ENCODE results near the gene MLC1. TPM values are rescaled to one million over a fixed set of nuclear protein-coding genes. Genes with fewer than 3 reads are reported as not detected.

Gene MLC1
- polyA plus RNA-seq (ENCODE audit: insufficient read length) = 1.2 TPM

DNA sequence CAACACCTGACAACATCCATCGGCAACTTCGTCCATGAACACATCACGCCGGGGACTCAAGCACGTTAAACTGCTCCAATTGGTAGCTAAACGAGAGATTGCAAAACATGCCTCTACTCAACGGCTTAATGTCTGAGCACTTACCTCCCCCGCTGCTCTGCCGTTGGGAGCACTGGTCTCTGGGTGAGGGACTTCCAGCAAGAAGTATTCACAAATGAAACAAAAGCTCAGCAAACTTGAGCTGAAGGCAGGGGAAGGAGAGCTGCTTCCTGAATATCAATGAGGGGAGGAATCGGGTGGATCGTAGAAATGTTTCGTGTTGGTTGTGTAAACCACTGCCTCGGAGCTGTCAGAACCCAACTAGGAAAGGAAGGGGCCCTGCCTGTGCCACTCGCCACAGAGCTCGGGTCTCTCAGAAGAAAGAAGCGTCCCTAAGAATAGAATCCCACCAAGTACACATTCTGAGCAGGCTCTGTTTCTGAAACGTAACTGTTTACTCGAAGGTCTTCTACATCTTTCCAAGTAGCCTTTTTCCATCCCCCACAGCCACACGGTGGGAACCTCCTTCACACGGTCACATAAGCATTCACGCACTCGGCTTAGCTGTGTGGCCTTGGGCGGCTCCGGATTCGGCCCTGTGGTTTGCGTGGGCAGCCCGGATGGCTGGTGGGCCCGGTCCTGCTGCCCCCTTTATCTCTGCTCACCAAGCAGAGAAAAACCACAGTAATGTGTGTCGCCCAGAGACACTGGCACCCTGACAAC, at the start of gene MLC1:
Gene MLC1, minus strand, starts transcription at position 216 of the 762 bp plus-strand sequence. CDS start 524 bp downstream, outside the sequence.
- no peak for DNase-seq (ENCODE audit: low read depth)

DNA sequence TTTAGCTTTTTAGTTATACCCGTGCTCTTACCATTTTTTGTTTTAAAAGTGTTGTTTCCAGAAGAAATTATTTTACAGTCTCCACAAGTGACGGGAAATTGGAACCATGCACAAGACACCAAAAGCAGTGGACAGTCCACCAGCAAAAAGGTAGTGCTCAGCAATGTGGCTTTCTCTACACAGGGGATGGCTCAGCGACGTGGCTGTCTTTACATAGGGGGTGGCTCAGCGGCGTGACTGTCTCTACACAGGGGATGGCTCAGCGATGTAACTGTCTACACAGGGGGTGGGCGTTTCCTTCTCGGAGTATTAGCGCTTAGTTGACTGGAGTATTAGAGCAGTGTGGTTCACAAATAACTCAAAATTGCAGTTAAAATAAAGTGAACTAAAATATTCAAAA, 49.3 kb upstream of the MLC1 start:
- no peak for DNase-seq (ENCODE audit: low read depth)

DNA sequence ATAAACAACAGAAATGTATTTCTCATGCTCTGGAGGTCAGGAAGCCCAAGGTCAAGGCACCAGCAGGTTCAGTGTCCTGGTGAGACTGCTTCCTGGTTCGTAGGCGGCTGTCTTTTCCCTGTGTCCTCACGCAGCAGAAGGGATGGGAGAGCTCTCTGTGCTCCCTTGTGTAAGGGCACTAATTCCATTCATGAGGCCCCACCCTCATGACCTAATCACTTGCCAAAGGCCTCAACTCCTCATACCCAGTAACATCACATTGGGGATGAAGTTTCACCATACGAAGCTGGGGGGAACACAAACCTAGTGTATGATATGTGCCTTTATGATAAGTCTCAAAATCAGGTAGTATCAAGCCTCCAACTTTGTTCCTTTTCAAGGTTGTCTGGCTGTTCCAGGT, 46.7 kb upstream of the MLC1 start:
- no peak for DNase-seq (ENCODE audit: low read depth)

DNA sequence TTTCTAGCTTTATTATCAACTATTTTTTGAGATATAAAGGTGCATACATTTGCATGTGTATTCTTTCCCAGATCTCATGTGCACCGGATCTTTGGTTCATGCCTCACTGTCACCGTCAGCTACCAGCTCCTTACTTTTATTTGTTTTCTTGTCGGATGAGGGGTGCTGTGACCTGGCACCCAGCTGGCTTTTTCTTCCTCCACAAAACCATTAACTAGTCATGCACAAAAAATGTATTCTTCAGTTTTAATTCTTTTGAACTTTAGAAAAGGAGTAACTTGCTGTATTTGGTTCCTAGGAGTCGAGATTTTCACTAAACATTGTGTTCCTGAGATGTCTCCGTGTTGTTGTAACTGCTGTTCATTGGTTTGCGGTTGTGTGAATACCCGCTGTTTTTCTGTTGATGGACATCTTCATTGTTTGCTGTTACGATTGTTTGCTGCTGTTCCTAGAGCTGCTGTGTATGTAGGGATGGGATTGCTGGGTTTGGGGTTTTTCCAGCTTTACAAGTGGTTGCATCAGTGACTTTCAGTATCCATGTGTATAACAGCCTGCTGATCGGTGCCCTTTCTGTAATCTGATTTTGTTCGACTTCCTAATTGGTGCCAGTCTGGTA, 44.0 kb upstream of the MLC1 start:
- DNase-seq (ENCODE audit: low read depth) = no peak

DNA sequence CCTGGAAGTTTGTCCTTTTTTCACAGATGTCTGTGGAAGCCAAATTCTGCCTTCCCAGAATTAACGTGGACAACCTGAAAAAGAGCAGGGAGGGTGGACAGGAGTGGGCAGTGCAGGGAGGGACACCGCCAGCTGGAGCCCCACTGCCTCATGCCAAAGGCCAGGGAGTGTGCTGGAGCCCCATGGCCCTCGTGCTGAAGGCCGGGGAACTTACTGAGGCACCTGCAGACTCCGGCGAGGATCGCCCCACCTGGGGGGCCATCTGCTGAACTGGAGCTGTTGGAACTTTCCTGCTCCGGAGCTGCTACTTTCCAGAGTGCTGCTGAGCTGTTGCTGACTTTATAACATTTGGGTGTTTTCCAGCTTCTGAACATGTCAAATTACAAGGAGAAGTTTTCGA, 39.8 kb upstream of the MLC1 start:
- no peak for DNase-seq (ENCODE audit: low read depth)

DNA sequence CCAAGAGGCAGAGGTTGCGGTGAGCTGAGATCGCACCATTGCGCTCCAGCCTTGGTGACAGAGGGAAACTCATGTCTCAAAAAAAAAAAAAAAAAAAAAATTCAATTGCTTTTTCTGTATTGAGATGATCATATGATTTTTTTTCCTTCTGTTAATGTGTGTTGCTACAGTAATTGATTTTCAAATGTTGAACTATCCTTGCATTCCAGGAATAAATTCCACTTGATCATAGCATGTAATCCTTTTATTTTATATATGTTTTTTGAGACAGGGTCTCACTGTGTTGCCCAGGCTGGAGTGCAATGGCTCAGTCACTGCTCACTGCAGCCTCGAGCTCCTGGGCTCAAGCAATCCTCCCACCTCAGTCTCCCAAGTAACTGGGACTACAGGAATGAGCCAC, 37.9 kb upstream of the MLC1 start:
- DNase-seq (ENCODE audit: low read depth) = no peak

DNA sequence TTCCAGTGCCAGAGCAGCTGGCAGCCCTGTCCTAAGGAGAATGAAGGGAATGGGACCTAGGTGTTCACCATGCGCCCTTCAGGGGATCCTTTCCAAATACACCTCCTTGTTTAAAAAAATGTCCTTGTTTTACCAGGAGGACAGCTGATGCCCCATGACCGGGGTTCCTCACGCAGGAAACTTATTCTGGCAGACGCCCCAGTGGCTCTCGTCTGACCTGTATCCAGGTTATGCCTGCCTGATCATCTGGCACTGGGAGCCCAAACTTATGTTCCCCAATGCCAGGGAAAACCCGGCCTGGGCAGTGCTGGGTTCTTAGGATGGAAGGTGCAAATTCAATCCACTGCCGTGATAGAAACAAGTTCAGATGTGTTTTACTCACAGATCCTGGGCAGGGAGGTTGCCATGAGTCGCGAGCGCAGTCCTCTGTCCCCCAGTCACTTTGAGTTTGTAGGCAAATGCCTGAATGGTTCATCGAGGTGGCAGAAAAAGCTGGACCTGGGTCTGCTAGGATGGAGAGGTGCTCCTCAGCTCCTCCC, 36.0 kb upstream of the MLC1 start:
- no peak for DNase-seq (ENCODE audit: low read depth)

DNA sequence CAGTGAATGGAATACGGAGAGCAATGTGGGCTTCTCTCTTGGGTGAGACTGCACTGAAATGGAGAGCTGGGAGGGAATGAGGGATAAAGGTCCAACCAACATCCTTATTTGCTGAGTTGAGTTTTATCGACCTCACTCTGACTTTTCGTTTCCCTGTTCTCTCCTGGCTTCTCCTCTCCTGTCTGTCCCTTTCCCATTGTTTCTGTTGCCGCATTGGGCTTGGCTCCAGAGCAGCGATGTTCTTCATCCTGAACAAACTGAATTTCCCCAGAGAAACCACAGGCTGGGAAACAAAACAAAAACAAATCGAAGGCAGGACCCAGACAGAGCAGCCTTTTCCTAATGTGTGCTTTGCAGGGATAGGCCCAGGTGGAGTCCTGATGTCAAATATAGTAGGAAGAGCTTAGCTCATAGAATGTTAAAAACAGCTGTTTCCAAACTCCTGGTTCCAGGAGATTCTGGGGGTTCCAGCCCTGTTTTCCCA, 34.6 kb upstream of the MLC1 start:
- no peak for DNase-seq (ENCODE audit: low read depth)

DNA sequence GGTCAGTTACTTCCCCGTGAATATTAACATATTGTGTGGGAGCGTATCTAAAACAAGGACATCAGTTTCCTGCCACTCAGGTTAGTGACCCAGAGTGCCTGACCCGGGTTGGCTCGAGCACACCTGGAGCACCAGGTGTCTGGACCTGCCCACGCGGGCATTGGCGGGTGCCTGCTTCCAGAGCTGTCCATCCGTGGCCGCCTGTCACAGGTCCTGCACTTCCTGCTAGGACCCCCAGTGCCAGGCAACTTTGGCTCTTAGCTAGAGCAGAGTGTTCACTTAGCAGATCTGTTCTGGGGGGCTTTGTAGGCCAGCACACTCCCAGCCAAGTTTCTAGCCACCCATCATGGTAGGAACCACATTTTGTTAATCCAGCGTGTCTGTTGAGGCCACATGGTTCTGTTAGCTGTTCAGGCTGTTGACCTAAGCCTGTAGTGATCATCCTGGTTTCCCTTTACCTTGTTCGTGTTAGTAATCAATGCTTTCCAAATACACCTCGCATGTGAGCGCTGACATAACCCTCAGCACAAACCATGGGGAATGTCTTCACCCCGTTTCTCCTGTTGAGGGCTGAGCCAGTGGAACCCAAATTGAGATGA, 34.0 kb upstream of the MLC1 start:
- DNase-seq (ENCODE audit: low read depth) = no peak

DNA sequence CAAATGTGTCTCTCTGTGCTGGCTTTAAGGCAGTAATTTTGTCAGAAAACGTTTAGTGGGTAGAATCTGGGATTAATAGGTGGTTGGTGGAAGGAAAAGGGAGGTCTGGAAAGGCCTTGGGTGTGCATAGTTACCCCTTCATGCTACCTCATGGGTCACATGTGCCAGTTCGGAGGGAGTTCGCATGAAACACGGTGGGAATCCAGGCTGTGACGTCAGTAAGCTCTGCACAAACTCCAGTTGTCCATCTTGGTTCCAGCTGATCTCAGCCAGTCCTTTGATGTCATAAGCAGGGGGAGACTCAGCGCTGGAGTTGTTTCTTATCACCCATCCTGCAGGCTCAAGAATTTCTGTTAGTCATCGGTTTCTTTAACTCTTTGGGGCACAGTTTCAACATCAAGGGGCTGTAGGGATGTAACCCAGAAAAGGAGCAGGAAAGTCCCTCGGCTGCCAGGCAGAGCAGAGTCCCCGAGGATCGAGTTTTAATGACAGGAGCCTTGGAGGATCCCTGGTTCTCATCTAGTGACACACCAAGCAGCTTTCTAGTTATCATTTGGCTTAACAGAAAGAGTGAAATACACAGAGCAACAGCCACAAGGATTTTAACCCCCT, 33.4 kb upstream of the MLC1 start:
- no peak for DNase-seq (ENCODE audit: low read depth)

DNA sequence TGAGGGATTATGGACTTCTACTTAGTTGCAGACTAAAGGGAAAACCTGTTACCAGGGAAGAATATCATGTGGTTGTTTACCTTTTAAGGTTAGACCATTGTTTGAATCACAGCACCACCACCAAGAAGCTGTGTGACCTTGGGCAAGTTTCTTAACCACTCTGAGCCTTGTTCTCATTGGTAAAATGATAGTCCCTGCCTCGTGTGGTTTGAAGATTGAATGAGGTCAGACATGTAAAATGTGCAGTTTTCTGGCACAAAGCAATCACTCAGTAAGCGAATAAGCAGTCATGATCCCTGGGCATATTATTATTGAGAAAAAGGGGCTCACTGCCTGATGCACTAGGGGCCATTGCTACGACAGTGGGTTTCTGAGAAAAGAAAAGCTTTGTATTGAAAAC, 32.9 kb upstream of the MLC1 start:
- no peak for DNase-seq (ENCODE audit: low read depth)

DNA sequence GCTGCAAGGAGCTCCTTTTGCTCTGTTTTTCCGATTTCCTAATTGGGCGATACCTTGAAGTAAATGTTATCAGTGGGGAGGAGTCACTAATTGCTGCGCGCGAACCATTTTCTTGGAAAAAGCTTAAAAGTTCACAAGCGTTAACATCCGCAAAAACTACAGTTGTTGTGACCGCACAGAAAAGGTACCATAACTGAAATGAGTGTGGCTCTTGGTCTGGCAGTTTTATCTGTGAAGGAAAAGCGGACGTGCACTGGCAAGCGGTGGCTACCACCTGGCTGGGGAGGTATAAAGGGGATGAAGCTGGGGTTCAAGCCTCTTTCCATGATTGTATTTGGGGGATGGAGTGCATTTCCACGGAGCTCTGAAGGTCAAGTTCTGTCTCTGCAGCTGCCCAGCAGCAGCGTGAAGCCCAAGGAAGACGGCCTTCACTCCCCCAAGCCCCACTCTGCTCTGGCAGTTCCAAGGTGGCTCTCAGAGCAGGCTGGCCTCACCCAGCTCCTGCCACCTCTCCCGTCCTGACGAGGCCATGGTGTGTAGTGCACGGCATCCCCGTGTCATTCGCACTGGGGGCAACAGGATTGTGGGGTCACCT, 32.0 kb upstream of the MLC1 start:
- no peak for DNase-seq (ENCODE audit: low read depth)

DNA sequence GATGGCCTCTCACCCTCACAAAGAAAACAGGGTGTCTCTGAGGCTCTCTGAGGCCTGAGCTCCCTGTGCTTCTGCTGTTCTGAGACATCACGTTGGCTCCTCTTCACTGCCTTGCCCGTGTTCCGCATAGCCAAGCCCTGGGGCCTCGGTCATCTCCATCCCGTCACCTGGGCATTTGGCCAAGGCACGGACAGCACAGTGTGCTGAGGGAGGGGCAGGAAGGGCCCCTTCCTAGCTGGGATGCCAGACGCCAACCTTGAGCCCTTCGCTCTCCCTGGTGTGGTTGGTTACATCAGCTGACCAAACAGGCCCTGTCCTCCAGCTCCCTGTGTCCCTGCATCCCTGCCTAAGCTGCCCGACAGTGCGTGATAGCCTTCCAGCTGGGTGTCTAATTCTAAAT, 30.5 kb upstream of the MLC1 start:
- DNase-seq (ENCODE audit: low read depth) = no peak

DNA sequence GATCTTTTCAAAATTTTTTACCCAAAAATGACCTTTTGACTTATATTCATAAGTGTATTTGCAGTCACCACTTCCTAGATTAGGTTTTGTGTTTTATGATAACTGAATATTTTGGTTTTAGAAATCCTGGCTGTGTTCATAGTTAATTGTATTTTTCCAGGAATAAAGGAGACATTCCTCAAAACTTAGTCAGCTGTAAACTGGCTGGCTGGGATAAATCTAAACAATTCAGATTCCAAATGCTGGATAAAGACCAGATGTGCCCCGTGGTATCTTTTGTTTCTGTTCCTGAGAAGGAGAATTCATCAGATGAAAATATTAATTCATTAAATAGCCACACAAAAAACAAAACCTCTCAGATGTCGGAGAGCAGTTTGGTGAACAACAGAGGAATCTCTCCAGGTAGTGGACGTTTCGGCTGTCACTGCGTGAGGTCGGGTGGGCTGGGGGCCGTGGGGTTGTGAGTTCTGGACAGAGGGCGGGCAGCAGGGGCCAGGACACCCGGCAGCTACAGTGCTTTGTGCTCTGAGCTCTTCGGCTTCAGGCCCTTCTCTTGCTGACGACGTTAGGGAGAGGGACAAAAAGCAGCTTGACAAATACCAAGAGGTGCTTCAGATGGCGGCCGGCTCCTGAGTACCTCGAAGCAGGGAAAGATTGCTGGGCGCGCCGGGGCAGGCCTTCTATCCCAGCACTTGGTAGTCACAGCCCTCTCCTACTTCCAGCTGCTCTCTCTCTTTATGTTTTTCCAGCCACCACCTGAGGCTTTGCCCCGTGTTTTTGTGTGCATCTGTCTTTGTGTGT, 29.2 kb upstream of the MLC1 start:
- DNase-seq (ENCODE audit: low read depth) = no peak

DNA sequence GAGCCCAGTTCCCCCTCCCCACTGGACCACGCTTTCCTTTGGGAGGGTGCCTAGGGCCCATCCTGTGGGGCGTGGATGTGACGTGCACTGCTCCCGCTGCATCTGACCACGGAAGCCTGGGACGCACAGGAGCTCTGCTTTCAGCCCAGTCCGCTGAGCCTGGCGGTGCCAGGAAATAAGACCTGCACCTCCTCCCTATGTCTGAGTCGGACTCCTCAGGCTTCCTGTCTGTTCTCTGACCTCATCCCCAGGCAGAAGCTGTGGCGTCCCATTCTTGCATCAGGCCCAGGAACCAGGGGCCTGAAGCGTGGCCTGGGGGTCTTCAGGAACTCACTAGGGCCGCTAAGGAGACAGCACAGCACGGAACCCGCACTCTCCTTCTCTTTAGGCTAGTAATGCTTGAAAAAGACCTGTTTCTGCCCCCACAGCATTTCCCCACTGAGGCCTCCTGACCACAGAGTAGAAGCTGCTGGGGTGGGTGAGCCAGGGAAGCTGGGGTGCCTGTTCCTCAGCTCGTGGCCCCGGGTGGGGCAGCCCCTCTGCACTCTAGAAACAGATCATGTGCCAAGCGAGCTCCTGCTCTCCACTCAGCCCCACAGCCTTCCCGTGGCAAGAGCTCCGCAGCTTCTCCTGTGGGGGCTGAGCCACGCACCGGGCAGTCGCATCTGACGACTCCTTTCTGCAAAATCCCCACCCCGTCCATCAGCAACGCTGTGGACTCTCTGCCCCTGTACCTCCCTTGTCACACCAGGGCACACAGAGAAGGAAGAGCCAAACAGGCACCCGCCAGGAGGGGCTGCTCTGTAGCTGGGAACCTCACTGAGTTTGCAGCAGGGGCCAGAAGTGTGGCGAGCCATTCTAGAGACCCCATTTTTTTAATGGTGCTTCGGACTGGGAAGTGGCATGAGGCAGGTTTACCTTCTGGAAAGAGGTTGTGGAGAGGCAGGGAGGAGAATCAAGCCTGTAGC, 27.2 kb upstream of the MLC1 start:
- no peak for DNase-seq (ENCODE audit: low read depth)

DNA sequence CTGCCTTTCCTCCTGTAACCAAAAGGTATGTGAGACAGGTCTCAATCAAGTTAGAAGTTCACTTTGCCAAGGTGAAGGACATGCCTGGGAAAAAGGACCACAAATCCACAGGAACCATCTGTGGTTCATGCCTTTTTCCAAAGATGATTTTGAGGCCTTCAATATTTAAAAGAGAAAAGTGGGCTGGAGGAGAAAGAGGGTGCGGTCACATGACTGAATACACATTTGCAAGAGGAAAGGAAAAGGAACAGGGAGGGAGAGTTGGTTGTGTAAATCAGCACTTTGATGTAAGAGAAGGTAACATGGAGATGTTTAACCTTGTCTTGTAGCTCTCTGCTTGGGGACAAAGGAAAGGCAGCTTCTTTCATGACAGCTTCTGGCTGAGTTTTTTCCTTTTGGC, 25.8 kb upstream of the MLC1 start:
- no peak for DNase-seq (ENCODE audit: low read depth)

DNA sequence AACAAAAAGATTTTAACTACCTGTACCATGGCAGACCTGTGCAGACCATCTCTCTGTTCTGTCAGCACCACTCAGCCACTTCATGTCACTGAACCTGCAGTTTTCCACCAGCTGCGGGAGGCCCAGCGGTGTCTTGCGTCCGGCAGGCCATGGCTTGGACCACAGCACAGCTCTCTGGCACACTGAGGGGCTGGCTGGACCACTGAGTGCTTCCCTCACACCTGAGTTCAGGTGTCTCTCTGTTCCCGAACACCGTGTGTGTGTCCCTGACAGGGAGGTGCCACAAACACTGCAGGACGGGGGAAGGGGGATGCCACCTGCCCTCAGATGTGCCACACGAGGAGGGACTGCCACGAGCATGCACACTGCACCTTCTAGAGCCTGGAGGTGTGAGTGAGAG, 22.3 kb upstream of the MLC1 start:
- DNase-seq (ENCODE audit: low read depth) = no peak

DNA sequence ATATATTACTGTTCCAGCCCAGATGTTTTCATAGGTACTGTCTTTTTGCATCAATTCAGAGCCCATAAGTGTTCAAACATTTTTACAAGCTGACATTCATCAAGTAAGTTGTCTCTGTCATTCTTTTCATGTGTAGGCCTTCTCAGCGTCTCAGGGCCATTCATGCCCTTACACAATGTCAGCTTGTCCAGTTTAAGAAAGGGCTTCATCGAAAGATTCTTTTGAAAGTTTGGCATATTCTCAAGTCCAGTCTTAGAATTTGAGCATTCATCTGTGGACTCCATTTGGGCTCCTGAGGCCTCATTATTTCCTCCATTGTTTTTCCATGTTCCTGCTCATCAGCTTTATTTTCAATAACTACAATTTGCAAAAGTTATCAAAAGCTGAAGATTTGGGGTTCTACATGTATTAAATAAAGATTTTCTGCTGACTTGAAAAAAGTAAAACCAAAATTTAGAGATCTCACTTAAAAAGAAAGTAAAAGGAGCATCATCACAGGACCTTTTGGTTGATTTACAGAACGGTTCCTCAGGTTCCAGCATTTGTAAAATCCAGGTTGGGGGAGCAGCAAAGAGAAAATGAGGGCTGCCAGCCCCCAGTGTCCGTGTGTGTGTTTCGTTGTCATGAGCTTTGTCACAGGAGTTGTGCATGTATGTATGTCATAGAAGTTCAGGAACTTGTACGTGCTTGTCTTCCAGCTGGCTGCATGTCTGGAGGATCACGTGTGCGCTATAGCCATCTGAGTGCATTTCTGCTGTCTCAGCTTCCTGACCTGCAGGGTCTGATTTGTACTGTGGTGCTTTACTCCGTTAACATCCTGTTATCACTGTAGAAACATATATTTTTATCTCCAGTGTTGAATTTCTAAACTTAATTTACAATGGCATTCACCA, 20.2 kb upstream of the MLC1 start:
- peak; percentile 48 for DNase-seq (ENCODE audit: low read depth)

DNA sequence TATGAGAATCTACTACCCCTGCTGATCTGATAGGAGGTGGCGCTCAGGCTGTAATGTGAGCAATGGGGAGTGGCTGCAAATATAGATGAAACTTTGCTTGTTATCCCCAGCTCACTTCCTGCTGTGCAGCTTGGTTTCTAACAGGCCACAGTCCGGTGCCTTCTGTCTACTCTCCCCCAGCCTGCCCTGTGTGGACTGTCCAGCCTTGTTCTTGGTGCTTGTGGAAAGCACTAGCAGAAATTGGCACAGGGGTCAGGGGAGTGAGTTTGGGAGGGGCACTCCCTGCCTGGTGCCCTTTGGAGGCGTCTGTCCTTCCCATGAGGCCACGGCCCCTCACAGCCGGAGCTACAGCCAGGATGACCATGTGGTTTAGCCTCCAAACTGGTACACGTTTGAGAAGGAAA, 18.9 kb upstream of the MLC1 start:
- DNase-seq (ENCODE audit: low read depth) = no peak

Data from forelimb muscle (tissue), 1 donor.